H1 (cell line): ENCODE data around the gene CDYL. TPM values are rescaled to one million over a fixed set of nuclear protein-coding genes. Genes with fewer than 3 reads are reported as not detected.

Experiments
- CTCF ChIA-PET: fragments of 300-600 bp; sonication (Branson Sonifier 250); formaldehyde crosslinking; loops from one replicate; lab custom pipeline; 2021; ENCODE audit not compliant: partially characterized antibody; lab: Charles Lee
- POLR2A ChIA-PET: fragments of 300-600 bp; sonication (Branson Sonifier 250); formaldehyde crosslinking; loops from one replicate; lab custom pipeline; 2021; ENCODE audit warnings: inconsistent platforms; ENCODE audit not compliant: partially characterized antibody; lab: Charles Lee
- DNase-seq, 2 experiments: peaks; one replicate each; pipeline versions ENCODE4 v3.0.0 to v3.0.0-alpha.2; 2010 to 2022; ENCODE audit warnings: low spot score in 2 of 2, low read depth in 1 of 2, mixed read lengths in 1 of 2
- FAIRE-seq: peaks from 2 replicates; lab custom pipeline; 2011; peaks lifted over from hg19 to GRCh38; lab: Jason Lieb, UNC
- H2AFZ ChIP-seq: 2 replicates; pipeline ENCODE4 v1.8.1; 2012; ENCODE audit warnings: low read length, inconsistent platforms
- H2AK5ac ChIP-seq: 2 replicates; pipeline ENCODE4 v1.6.1; 2013; ENCODE audit warnings: low read depth, low read length
- H2BK120ac ChIP-seq: replicated peaks from 2 replicates; pipeline ENCODE3; 2013; ENCODE audit warnings: low read depth, low read length, inconsistent platforms
- H2BK12ac ChIP-seq: 2 replicates; pipeline ENCODE4 v1.6.1; 2013; ENCODE audit warnings: low read depth, low read length
- H2BK15ac ChIP-seq: 2 replicates; pipeline ENCODE4 v1.6.1; 2013; ENCODE audit warnings: low read length
- H2BK20ac ChIP-seq: 2 replicates; pipeline ENCODE4 v1.6.1; 2013; ENCODE audit warnings: low read length
- H2BK5ac ChIP-seq: 2 replicates; pipeline ENCODE4 v1.6.1; 2013; ENCODE audit warnings: low read depth, low read length
- H3K14ac ChIP-seq: 2 replicates; pipeline ENCODE4 v1.6.1; 2013; ENCODE audit warnings: inconsistent platforms; ENCODE audit not compliant: insufficient read length
- H3K18ac ChIP-seq: 2 replicates; pipeline ENCODE4 v1.6.1; 2013; ENCODE audit warnings: low read length; ENCODE audit errors: extremely low read depth
- H3K23ac ChIP-seq: 2 replicates; pipeline ENCODE4 v1.6.1; 2013; ENCODE audit warnings: inconsistent platforms; ENCODE audit not compliant: insufficient read length
- H3K23me2 ChIP-seq: 2 replicates; pipeline ENCODE4 v1.6.1; 2013; ENCODE audit warnings: low read depth, low read length
- H3K27ac ChIP-seq: 2 replicates; pipeline ENCODE4 v1.6.1; 2011; ENCODE audit warnings: low read depth, low read length, inconsistent platforms
- H3K27me3 ChIP-seq, 4 experiments: replicated peaks in 1 of 4; 1 replicate in 1 of 4; 2 replicates in 3 of 4; pipeline versions ENCODE4 v1.6.1 to v1.8.1; 2011 to 2013; ENCODE audit warnings: low read length in 3 of 4, mild to moderate bottlenecking in 3 of 4, inconsistent platforms in 2 of 4, mixed read lengths in 2 of 4, moderate library complexity in 1 of 4; ENCODE audit not compliant: control insufficient read depth in 3 of 4, insufficient read depth in 3 of 4; ENCODE audit errors: extremely low read depth in 1 of 4
- H3K36me3 ChIP-seq, 4 experiments: 2 replicates each; pipeline versions ENCODE4 v1.6.1 to v1.8.1; 2011 to 2013; ENCODE audit warnings: mild to moderate bottlenecking in 4 of 4, low read length in 3 of 4, moderate library complexity in 2 of 4, control low read depth in 1 of 4, inconsistent platforms in 1 of 4; ENCODE audit not compliant: insufficient read depth in 4 of 4, control insufficient read depth in 2 of 4
- H3K4ac ChIP-seq: replicated peaks from 2 replicates; pipeline ENCODE3; 2013; ENCODE audit warnings: low read length, low read depth, mixed read lengths, inconsistent platforms; ENCODE audit not compliant: insufficient read length
- H3K4me1 ChIP-seq, 4 experiments: replicated peaks in 1 of 4; 1 replicate in 1 of 4; 2 replicates in 3 of 4; pipeline versions ENCODE4 v1.6.1 to v1.8.1; 2011 to 2013; ENCODE audit warnings: low read length in 3 of 4, inconsistent platforms in 2 of 4, mixed read lengths in 1 of 4; ENCODE audit not compliant: insufficient read depth in 4 of 4, control insufficient read depth in 3 of 4
- H3K4me2 ChIP-seq, 2 experiments: 2 replicates each; pipeline versions ENCODE4 v1.6.1 to v1.8.1; 2011 to 2013; ENCODE audit warnings: low read depth in 2 of 2, low read length in 2 of 2, control low read depth in 1 of 2, inconsistent platforms in 1 of 2, mild to moderate bottlenecking in 1 of 2; ENCODE audit not compliant: insufficient read depth in 1 of 2
- H3K4me3 ChIP-seq, 4 experiments: fragments of 200-600, 300-600 bp in 1 of 4; sonication (generic), shearing (Covaris generic), sonication (Bioruptor Twin) in 1 of 4; 2 replicates each; pipeline versions ENCODE4 v1.5.1 to v1.8.1; 2011 to 2016; ENCODE audit warnings: low read length in 4 of 4, low read depth in 3 of 4, control low read depth in 2 of 4, inconsistent platforms in 2 of 4, mild to moderate bottlenecking in 2 of 4, mixed read lengths in 1 of 4, moderate library complexity in 1 of 4; ENCODE audit not compliant: insufficient read depth in 2 of 4; ENCODE audit errors: extremely low read depth in 1 of 4
- H3K56ac ChIP-seq: replicated peaks from 2 replicates; pipeline ENCODE3; 2013; ENCODE audit warnings: low read depth, mild to moderate bottlenecking, mixed read lengths, low read length, inconsistent platforms; ENCODE audit not compliant: insufficient read length
- H3K79me1 ChIP-seq: 2 replicates; pipeline ENCODE4 v1.6.1; 2013; ENCODE audit warnings: low read depth, low read length, control low read depth
- H3K79me2 ChIP-seq, 2 experiments: 2 replicates each; pipeline versions ENCODE4 v1.6.1 to v1.8.1; 2012 to 2013; ENCODE audit warnings: low read length in 2 of 2, mild to moderate bottlenecking in 2 of 2, inconsistent platforms in 1 of 2; ENCODE audit not compliant: insufficient read depth in 2 of 2, control insufficient read depth in 1 of 2
- H3K9ac ChIP-seq, 4 experiments: replicated peaks in 1 of 4; 1 replicate in 1 of 4; 2 replicates in 3 of 4; pipeline versions ENCODE4 v1.6.1 to v1.8.1; 2011 to 2013; ENCODE audit warnings: low read depth in 3 of 4, low read length in 3 of 4, control low read depth in 2 of 4, mild to moderate bottlenecking in 2 of 4, moderate library complexity in 2 of 4, inconsistent platforms in 1 of 4; ENCODE audit errors: extremely low read depth in 1 of 4
- H3K9me3 ChIP-seq, 2 experiments: 2 replicates each; pipeline versions ENCODE4 v1.6.1 to v1.8.1; 2012 to 2013; ENCODE audit warnings: mild to moderate bottlenecking in 2 of 2, moderate library complexity in 2 of 2, control low read depth in 1 of 2, inconsistent platforms in 1 of 2, low read depth in 1 of 2, low read length in 1 of 2, mixed read lengths in 1 of 2; ENCODE audit not compliant: insufficient read depth in 2 of 2
- H4K20me1 ChIP-seq, 2 experiments: replicated peaks in 1 of 2; 2 replicates each; pipeline versions ENCODE3 to v1.8.1; 2011 to 2013; ENCODE audit warnings: inconsistent platforms in 2 of 2, low read length in 2 of 2, mild to moderate bottlenecking in 1 of 2; ENCODE audit not compliant: insufficient read depth in 2 of 2, control insufficient read depth in 1 of 2
- H4K5ac ChIP-seq: 2 replicates; pipeline ENCODE4 v1.6.1; 2013; ENCODE audit warnings: low read length, low read depth, mixed read lengths, inconsistent platforms; ENCODE audit not compliant: insufficient read length
- H4K8ac ChIP-seq: 2 replicates; pipeline ENCODE4 v1.8.0; 2013; ENCODE audit warnings: mild to moderate bottlenecking, moderate library complexity, low read length, inconsistent platforms; ENCODE audit not compliant: insufficient read depth; ENCODE audit errors: extremely low read depth
- H4K91ac ChIP-seq: replicated peaks from 2 replicates; pipeline ENCODE3; 2013; ENCODE audit warnings: low read length, mixed read lengths, inconsistent platforms; ENCODE audit not compliant: insufficient read length
- ATF3 ChIP-seq: IDR thresholded peaks from 2 replicates; pipeline ENCODE4 v1.6.1; 2011; ENCODE audit warnings: low read depth, mild to moderate bottlenecking, low read length; ENCODE audit not compliant: insufficient read depth
- CTCF ChIP-seq, 3 experiments: IDR thresholded peaks; 1 replicate in 2 of 3; 2 replicates in 1 of 3; pipeline versions ENCODE4 v1.5.1 to v1.6.1; 2011; ENCODE audit warnings: low read length in 3 of 3, mild to moderate bottlenecking in 3 of 3, inconsistent platforms in 2 of 3, low read depth in 1 of 3, moderate library complexity in 1 of 3; ENCODE audit not compliant: insufficient read depth in 1 of 3; ENCODE audit errors: control extremely low read depth in 1 of 3
- KDM5A ChIP-seq: fragments of 200-600 bp; IDR thresholded peaks from 2 replicates; pipeline ENCODE4 v1.7.1; 2012; ENCODE audit warnings: mild to moderate bottlenecking, low read length, inconsistent platforms, mixed read lengths
- SAP30 ChIP-seq: fragments of 300-600 bp; sonication (generic); IDR thresholded peaks from 2 replicates; pipeline ENCODE4 v1.7.1; 2012; ENCODE audit warnings: low read length, moderate library complexity, mild to moderate bottlenecking, inconsistent platforms; ENCODE audit not compliant: insufficient read depth, insufficient replicate concordance
- SP4 ChIP-seq: IDR thresholded peaks from 2 replicates; pipeline ENCODE4 v1.6.1; 2012; ENCODE audit warnings: low read length, inconsistent platforms
- YY1 ChIP-seq: IDR thresholded peaks from 2 replicates; pipeline ENCODE4 v1.6.1; 2011; ENCODE audit warnings: low read depth, mild to moderate bottlenecking, low read length
- ZNF274 ChIP-seq: IDR thresholded peaks from 2 replicates; pipeline ENCODE4 v1.7.0; 2012; ENCODE audit warnings: low read length, borderline replicate concordance; ENCODE audit errors: extremely low read depth
- WGBS, 2 experiments: shearing (Covaris generic) in 1 of 2; methylation state at CpG; one replicate each; pipeline versions ENCODE4 v1.1.6 to v1.1.7; 2013 to 2015; ENCODE audit warnings: low lambda C conversion rate in 2 of 2, mixed read lengths in 2 of 2, inconsistent platforms in 1 of 2, low coverage in 1 of 2, missing lambda C conversion rate in 1 of 2; ENCODE audit not compliant: insufficient replicate concordance in 2 of 2, insufficient coverage in 1 of 2, insufficient read length in 1 of 2; ENCODE audit errors: extremely low coverage in 1 of 2, missing lambda C conversion rate in 1 of 2; 5-methylcytosine and 5-hydroxymethylcytosine counted together
- polyA plus RNA-seq, 7 experiments: library from polyadenylated mRNA; depleted of rRNA in 3 of 7; stranded (reverse) in 5 of 7; unstranded in 2 of 7; fragments of >200 nt in 5 of 7; fragments of 200-250 nt in 2 of 7; gene quantifications; 1 replicate in 5 of 7; 2 replicates in 1 of 7; 4 replicates in 1 of 7; pipeline versions ENCODE4 v1.2.1 to v1.2.3, GENCODE V29; 2011 to 2013; ENCODE audit warnings: missing spikeins in 2 of 7, mixed read lengths in 2 of 7
- total RNA-seq: library from RNA; stranded (reverse); fragmentation: NEBNext Ultra II Directional; extraction: Animal tissue kit (Norgen Biotek cat#: 25700); gene quantifications from 2 replicates; pipeline ENCODE4 v1.2.1, GENCODE V29; 2021
- TF ChIP-seq, protein P1 (sequence below): IDR thresholded peaks from 2 replicates; pipeline ENCODE4 v1.6.1; 2012; ENCODE audit warnings: inconsistent platforms

Gene CDYL
- total and polyA plus RNA-seq, 2 of the 8 experiments (the other 6 are each of a cell fraction or from before 2014, with no cell fraction given): 56.4 to 119 TPM

GRCh38 chr6:4913705-4914419 lies 137.7 kb downstream of the CDYL start:
- no peak for FAIRE-seq
- ChIA-PET CTCF (interaction anchor here (0.9 to 1.2 kb wide), 3 partner anchors 17 to 43 kb away, joined by 3 to 4 read pairs (median 4); no protein-coding TSS in a partner anchor), POLR2A (no interaction called here)
- peak overlapping the region in 1 of 2 experiments; percentile 2; a peak in 1 of 4 replicates for H3K4me2 ChIP-seq
- peaks cover 9 to 96% of the 10 kb centered on the region in 2 experiments for H3K79me2 ChIP-seq
- H3K23me2 ChIP-seq: no peaks in the 10 kb centered on the region
- H2BK20ac ChIP-seq: no peak overlapping the region
- no peak overlapping the region for H2BK120ac ChIP-seq
- no peak overlapping the region for H3K4me3 ChIP-seq
- no peaks in the 10 kb centered on the region for H3K9me3 ChIP-seq
- peaks cover 18% of the 10 kb centered on the region for H3K79me1 ChIP-seq
- no peak for DNase-seq
- peaks cover 35% of the 10 kb centered on the region in 2 experiments for H4K20me1 ChIP-seq
- no peak overlapping the region for H3K4ac ChIP-seq
- H2AFZ ChIP-seq: no peak overlapping the region
- no peak overlapping the region for H3K56ac ChIP-seq
- no peak overlapping the region for H4K5ac ChIP-seq
- H2AK5ac ChIP-seq: no peak overlapping the region
- 0 out of 2 replicates have a peak overlapping the region, but pooled peaks have one; percentile 1 for H3K27ac ChIP-seq
- no peak overlapping the region for H2BK12ac ChIP-seq
- H3K18ac ChIP-seq: peak overlapping the region; percentile 56; the same call in 1 of the 2 replicates
- H4K91ac ChIP-seq: no peak overlapping the region
- peaks cover 0 to 5% (median 0%) of the 10 kb centered on the region in 4 experiments; a peak in 3 of 8 replicates for H3K36me3 ChIP-seq
- no peak overlapping the region for H3K9ac ChIP-seq
- 91% methylated on average over 10 of the region's 10 CpGs; no CpG with 5 or more reads in 1 of the 2 experiments for WGBS, 2 experiments
- H2BK5ac ChIP-seq: peak overlapping the region; percentile 62
- H2BK15ac ChIP-seq: no peak overlapping the region
- H3K14ac ChIP-seq: no peak overlapping the region
- H3K4me1 ChIP-seq: peaks cover 8 to 31% (median 16%) of the 10 kb centered on the region in 4 experiments; a peak in 6 of 7 replicates
- no peaks in the 10 kb centered on the region for H3K27me3 ChIP-seq
- no peak overlapping the region for H4K8ac ChIP-seq
- H3K23ac ChIP-seq: no peak overlapping the region
- TF ChIP-seq SAP30: no peak
- TF ChIP-seq SP4: no peak
- TF ChIP-seq ATF3: no peak
- no peak for TF ChIP-seq YY1
- TF ChIP-seq, protein P1, sequence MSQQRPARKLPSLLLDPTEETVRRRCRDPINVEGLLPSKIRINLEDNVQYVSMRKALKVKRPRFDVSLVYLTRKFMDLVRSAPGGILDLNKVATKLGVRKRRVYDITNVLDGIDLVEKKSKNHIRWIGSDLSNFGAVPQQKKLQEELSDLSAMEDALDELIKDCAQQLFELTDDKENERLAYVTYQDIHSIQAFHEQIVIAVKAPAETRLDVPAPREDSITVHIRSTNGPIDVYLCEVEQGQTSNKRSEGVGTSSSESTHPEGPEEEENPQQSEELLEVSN: no peak
- TF ChIP-seq KDM5A: no peak
- TF ChIP-seq CTCF (IDR thresholded peaks at IDR 0.05; ENCODE audit: control extremely low read depth in 1 of 3, insufficient read depth in 1 of 3, low read depth in 1 of 3, low read length in 3 of 3): no peak
- no peak for TF ChIP-seq ZNF274
